H9 (cell line): ENCODE data around the gene STX17. TPM values are rescaled to one million over a fixed set of nuclear protein-coding genes. Genes with fewer than 3 reads are reported as not detected.

Experiments
- DNase-seq: peaks from one replicate; pipeline ENCODE4 v3.0.0-alpha.2; 2017
- H2AFZ ChIP-seq: one replicate; pipeline ENCODE4 v1.6.1; 2013; ENCODE audit warnings: mild to moderate bottlenecking, low read length, control low read depth, moderate library complexity
- H2AK5ac ChIP-seq: 2 replicates; pipeline ENCODE4 v1.6.1; 2013; ENCODE audit warnings: low read length, control low read depth, mixed read lengths; ENCODE audit not compliant: insufficient read length
- H2BK120ac ChIP-seq: one replicate; pipeline ENCODE4 v1.6.1; 2013; ENCODE audit warnings: low read depth, mild to moderate bottlenecking, low read length, control low read depth, inconsistent platforms; ENCODE audit not compliant: poor library complexity, severe bottlenecking
- H2BK12ac ChIP-seq: 2 replicates; pipeline ENCODE4 v1.6.1; 2013; ENCODE audit warnings: low read length, control low read depth, mixed read lengths, low read depth; ENCODE audit not compliant: insufficient read length
- H2BK15ac ChIP-seq: 2 replicates; pipeline ENCODE4 v1.6.1; 2013; ENCODE audit warnings: low read depth, low read length, control low read depth
- H2BK20ac ChIP-seq: one replicate; pipeline ENCODE4 v1.6.1; 2013; ENCODE audit warnings: low read depth, mild to moderate bottlenecking, low read length, control low read depth, inconsistent platforms; ENCODE audit not compliant: poor library complexity, severe bottlenecking
- H2BK5ac ChIP-seq: 2 replicates; pipeline ENCODE4 v1.6.1; 2013; ENCODE audit warnings: low read length, control low read depth, mixed read lengths; ENCODE audit not compliant: insufficient read length
- H3K14ac ChIP-seq: 2 replicates; pipeline ENCODE4 v1.6.1; 2013; ENCODE audit warnings: low read length, control low read depth; ENCODE audit not compliant: insufficient read depth
- H3K18ac ChIP-seq: 2 replicates; pipeline ENCODE4 v1.6.1; 2013; ENCODE audit warnings: low read depth, mild to moderate bottlenecking, mixed read lengths, low read length, control low read depth; ENCODE audit not compliant: insufficient read length
- H3K23ac ChIP-seq: 2 replicates; pipeline ENCODE4 v1.6.1; 2013; ENCODE audit warnings: low read length, control low read depth, mixed read lengths, low read depth; ENCODE audit not compliant: insufficient read length
- H3K23me2 ChIP-seq: 2 replicates; pipeline ENCODE4 v1.6.1; 2013; ENCODE audit warnings: low read depth, mild to moderate bottlenecking, mixed read lengths, low read length, control low read depth; ENCODE audit not compliant: insufficient read length, poor library complexity, severe bottlenecking
- H3K27ac ChIP-seq: 2 replicates; pipeline ENCODE4 v1.5.1; 2013; ENCODE audit warnings: low read length, control low read depth, mixed read lengths, low read depth; ENCODE audit not compliant: insufficient read length
- H3K27me3 ChIP-seq: 2 replicates; pipeline ENCODE4 v1.6.1; 2013; ENCODE audit warnings: low read length, control low read depth, inconsistent platforms; ENCODE audit not compliant: insufficient read depth
- H3K4ac ChIP-seq: 2 replicates; pipeline ENCODE4 v1.6.1; 2013; ENCODE audit warnings: low read depth, mild to moderate bottlenecking, control low read depth, inconsistent platforms, low read length, moderate library complexity
- H3K4me1 ChIP-seq: 2 replicates; pipeline ENCODE4 v1.6.1; 2013; ENCODE audit warnings: low read length, control low read depth, inconsistent platforms; ENCODE audit not compliant: insufficient read depth
- H3K4me2 ChIP-seq: 2 replicates; pipeline ENCODE4 v1.6.1; 2013; ENCODE audit warnings: low read length, control low read depth, mixed read lengths; ENCODE audit not compliant: insufficient read length, insufficient read depth
- H3K56ac ChIP-seq: 2 replicates; pipeline ENCODE4 v1.6.1; 2013; ENCODE audit warnings: low read depth, mild to moderate bottlenecking, mixed read lengths, low read length, control low read depth; ENCODE audit not compliant: insufficient read length
- H3K79me1 ChIP-seq: 2 replicates; pipeline ENCODE4 v1.6.1; 2013; ENCODE audit warnings: low read depth, mild to moderate bottlenecking, moderate library complexity, low read length, control low read depth, inconsistent platforms; ENCODE audit not compliant: insufficient read depth, poor library complexity, severe bottlenecking
- H3K79me2 ChIP-seq: 2 replicates; pipeline ENCODE4 v1.6.1; 2013; ENCODE audit warnings: low read length, control low read depth, inconsistent platforms; ENCODE audit not compliant: insufficient read depth
- H3K9ac ChIP-seq: 2 replicates; pipeline ENCODE4 v1.6.1; 2013; ENCODE audit warnings: low read length, control low read depth, mixed read lengths; ENCODE audit not compliant: insufficient read length; ENCODE audit errors: extremely low read depth
- H3K9me3 ChIP-seq: one replicate; pipeline ENCODE4 v1.6.1; 2013; ENCODE audit warnings: low read depth, low read length, inconsistent platforms; ENCODE audit not compliant: control insufficient read depth
- H3T11ph ChIP-seq: one replicate; pipeline ENCODE4 v1.6.1; 2013; ENCODE audit warnings: mild to moderate bottlenecking, low read length, control low read depth, inconsistent platforms
- H4K20me1 ChIP-seq: one replicate; pipeline ENCODE4 v1.6.1; 2013; ENCODE audit not compliant: control insufficient read depth, insufficient read length, insufficient read depth
- H4K5ac ChIP-seq: 2 replicates; pipeline ENCODE4 v1.6.1; 2013; ENCODE audit warnings: low read depth, mild to moderate bottlenecking, mixed read lengths, low read length, control low read depth; ENCODE audit not compliant: insufficient read length
- H4K8ac ChIP-seq: replicated peaks from 2 replicates; pipeline ENCODE4 v1.6.1; 2013; ENCODE audit warnings: low read length, control low read depth, mixed read lengths, low read depth; ENCODE audit not compliant: insufficient read length
- H4K91ac ChIP-seq: 2 replicates; pipeline ENCODE4 v1.6.1; 2013; ENCODE audit warnings: low read depth, mild to moderate bottlenecking, moderate library complexity, mixed read lengths, low read length, control low read depth; ENCODE audit not compliant: insufficient read length
- H3K27ac Mint-ChIP-seq, 3 experiments: 2 replicates in 2 of 3; 3 replicates in 1 of 3; pipeline ENCODE4 v1.8.0; 2020 to 2021; ENCODE audit warnings: mixed read lengths in 3 of 3, mild to moderate bottlenecking in 1 of 3, moderate library complexity in 1 of 3
- H3K27me3 Mint-ChIP-seq: 2 replicates; pipeline ENCODE4 v1.8.0; 2021; ENCODE audit warnings: low read depth, mild to moderate bottlenecking, moderate library complexity, mixed read lengths
- H3K36me3 Mint-ChIP-seq, 3 experiments: 2 replicates in 2 of 3; 3 replicates in 1 of 3; pipeline ENCODE4 v1.8.0; 2020 to 2021; ENCODE audit warnings: low read depth in 3 of 3, mixed read lengths in 3 of 3; ENCODE audit not compliant: insufficient read depth in 1 of 3
- H3K4me1 Mint-ChIP-seq, 2 experiments: 2 replicates each; pipeline ENCODE4 v1.8.0; 2020; ENCODE audit warnings: mixed read lengths in 2 of 2
- H3K4me3 Mint-ChIP-seq, 2 experiments: 2 replicates in 1 of 2; 3 replicates in 1 of 2; pipeline ENCODE4 v1.8.0; 2020 to 2021; ENCODE audit warnings: mild to moderate bottlenecking in 2 of 2, mixed read lengths in 2 of 2, moderate library complexity in 1 of 2
- H3K9me3 Mint-ChIP-seq, 2 experiments: 2 replicates in 1 of 2; 3 replicates in 1 of 2; pipeline ENCODE4 v1.8.0; 2020; ENCODE audit warnings: mild to moderate bottlenecking in 2 of 2, mixed read lengths in 2 of 2, moderate library complexity in 1 of 2
- WGBS: extraction: QIAGEN DNeasy Blood & Tissue Kit; methylation state at CpG from one replicate; pipeline ENCODE4 v1.1.7; 2013; ENCODE audit warnings: missing lambda C conversion rate, low lambda C conversion rate, mixed read lengths; ENCODE audit not compliant: insufficient read length; ENCODE audit errors: extremely low coverage; 5-methylcytosine and 5-hydroxymethylcytosine counted together
- total RNA-seq: library from RNA; stranded (reverse); gene quantifications from 2 replicates; pipeline ENCODE4 v1.2.1, GENCODE V29; 2021
- TF ChIP-seq, protein P1 (sequence below): fragments of 200-600 bp; sonication (generic); conservative IDR thresholded peaks from 3 replicates; pipeline ENCODE4 v1.8.0; 2021; ENCODE audit warnings: antibody characterized with exemption, mild to moderate bottlenecking

Gene STX17
- total RNA-seq, 1 experiment from 2014 or later = 21.2 TPM

DNA sequence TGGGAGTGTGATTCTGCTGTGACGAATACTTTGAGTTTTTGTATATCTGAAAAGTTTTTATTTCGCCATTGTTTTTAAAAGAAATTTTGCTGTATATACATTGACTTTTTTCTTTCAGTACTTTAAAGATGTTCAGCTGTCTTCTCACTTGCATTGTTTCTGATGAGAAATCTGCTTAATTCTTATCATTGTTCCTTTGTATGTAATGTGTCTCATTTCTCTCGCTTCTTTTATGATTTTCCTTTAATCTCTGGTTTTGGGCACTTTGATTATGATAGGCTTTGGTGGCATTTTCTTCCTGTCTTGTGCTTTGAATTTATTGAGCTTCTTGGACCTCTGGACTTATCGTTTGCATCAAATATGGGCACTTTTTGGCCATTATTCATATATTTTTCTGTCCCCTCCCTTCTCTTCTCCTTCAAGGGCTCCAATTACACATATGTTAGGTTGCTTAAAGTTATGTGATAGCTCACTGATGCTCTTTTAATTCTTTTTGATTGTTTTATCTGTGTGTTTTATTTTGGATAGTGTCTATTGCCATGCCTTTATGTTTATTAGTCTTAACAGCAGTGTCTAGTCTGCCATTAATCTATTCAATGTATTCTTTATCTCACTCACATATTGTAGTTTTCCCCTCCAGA lies 30.6 kb downstream of the STX17 start:
- no peak overlapping the region for H3K56ac ChIP-seq

More for the DNA sequence above, 30.6 kb downstream of the STX17 start:
- Histone ChIP-seq H2BK15ac (no peak overlapping the region), H3K23me2 (no peaks in the 10 kb centered on the region), H4K20me1 (no peaks in the 10 kb centered on the region), H3K4me2 (no peak overlapping the region), H2BK5ac (no peak overlapping the region), H3K18ac (no peak overlapping the region), H2AK5ac (no peak overlapping the region), H3K79me1 (no peaks in the 10 kb centered on the region), H3K9me3 (no peaks in the 10 kb centered on the region), H3K27ac (no peak overlapping the region), H3K27me3 (no peaks in the 10 kb centered on the region), H3K79me2 (0 out of 2 replicates have a peak, but pooled peaks cover 2% of the 10 kb centered on the region), H4K8ac (no peak overlapping the region), H4K91ac (no peak overlapping the region), H3K9ac (no peak overlapping the region), H3K4ac (no peak overlapping the region), H3T11ph (no peak overlapping the region), H2BK120ac (no peak overlapping the region), H3K4me1 (no peaks in the 10 kb centered on the region), H2AFZ (no peak overlapping the region), H4K5ac (no peak overlapping the region), H2BK12ac (no peak overlapping the region), H3K23ac (no peak overlapping the region), H2BK20ac (no peak overlapping the region), H3K14ac (no peak overlapping the region)
- Mint-ChIP-seq H3K4me1 (no peaks in the 10 kb centered on the region), H3K36me3 (peaks cover 5 to 11% (median 5%) of the 10 kb centered on the region in 3 experiments; a peak in 5 of 7 replicates), H3K4me3 (no peak overlapping the region), H3K27ac (no peak overlapping the region), H3K9me3 (peaks cover 4 to 11% of the 10 kb centered on the region in 2 experiments), H3K27me3 (no peaks in the 10 kb centered on the region)
- DNase-seq = no peak
- TF ChIP-seq, protein P1, sequence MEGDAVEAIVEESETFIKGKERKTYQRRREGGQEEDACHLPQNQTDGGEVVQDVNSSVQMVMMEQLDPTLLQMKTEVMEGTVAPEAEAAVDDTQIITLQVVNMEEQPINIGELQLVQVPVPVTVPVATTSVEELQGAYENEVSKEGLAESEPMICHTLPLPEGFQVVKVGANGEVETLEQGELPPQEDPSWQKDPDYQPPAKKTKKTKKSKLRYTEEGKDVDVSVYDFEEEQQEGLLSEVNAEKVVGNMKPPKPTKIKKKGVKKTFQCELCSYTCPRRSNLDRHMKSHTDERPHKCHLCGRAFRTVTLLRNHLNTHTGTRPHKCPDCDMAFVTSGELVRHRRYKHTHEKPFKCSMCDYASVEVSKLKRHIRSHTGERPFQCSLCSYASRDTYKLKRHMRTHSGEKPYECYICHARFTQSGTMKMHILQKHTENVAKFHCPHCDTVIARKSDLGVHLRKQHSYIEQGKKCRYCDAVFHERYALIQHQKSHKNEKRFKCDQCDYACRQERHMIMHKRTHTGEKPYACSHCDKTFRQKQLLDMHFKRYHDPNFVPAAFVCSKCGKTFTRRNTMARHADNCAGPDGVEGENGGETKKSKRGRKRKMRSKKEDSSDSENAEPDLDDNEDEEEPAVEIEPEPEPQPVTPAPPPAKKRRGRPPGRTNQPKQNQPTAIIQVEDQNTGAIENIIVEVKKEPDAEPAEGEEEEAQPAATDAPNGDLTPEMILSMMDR = no peak
- WGBS = no CpG with 5 or more reads among the region's 4 CpGs
